ENCODE results near the gene RRP1.

GRCh38 chr21:43815107-43815613 lies 25.8 kb downstream of the RRP1 start:
- TF ChIP-seq CTCF (IDR thresholded peaks at IDR 0.05) (no peak), ZFX (IDR thresholded peaks at IDR 0.05; ENCODE audit: borderline replicate concordance) (no peak)

Data from 22Rv1 (cell line).